WI38 (cell line): ENCODE measurements around the gene KRT74.

Experiments
- H3K4me3 ChIP-seq: 2 replicates; pipeline ENCODE4 v1.5.1; 2011; ENCODE audit warnings: low read depth, mild to moderate bottlenecking, control low read depth, low read length
- CTCF ChIP-seq: IDR thresholded peaks from 2 replicates; pipeline ENCODE4 v1.5.1; 2012; ENCODE audit warnings: low read depth, mild to moderate bottlenecking, control low read depth, low read length

KRT74 gene

GRCh38 chr12:52559979-52560378, 13.7 kb downstream of the KRT74 start:
- no peak for TF ChIP-seq CTCF
- H3K4me3 ChIP-seq: no peak overlapping the region

- TF ChIP-seq CTCF: no peak
- H3K4me3 ChIP-seq: no peak overlapping the region
These were observed 14.7 kb downstream of the KRT74 start for GRCh38 chr12:52558781-52559445.

- no peak overlapping the region for H3K4me3 ChIP-seq
These were observed 16.2 kb downstream of the KRT74 start for GRCh38 chr12:52557476-52557875.

GRCh38 chr12:52555577-52555976, 18.1 kb downstream of the KRT74 start:
- H3K4me3 ChIP-seq: no peak overlapping the region
- no peak for TF ChIP-seq CTCF

More at GRCh38 chr12:52557476-52557875, 16.2 kb downstream of the KRT74 start:
- no peak for TF ChIP-seq CTCF

- TF ChIP-seq CTCF: no peak
- H3K4me3 ChIP-seq: no peak within 1 kb of the TSS
These were observed 20.9 kb downstream of the KRT74 start, which contains the start of gene KRT71 for GRCh38 chr12:52552681-52553195. Gene KRT71 (minus strand): TSS chr12:52553145. CDS start chr12:52553077, 68 bp downstream.

- no peak overlapping the region for H3K4me3 ChIP-seq
- TF ChIP-seq CTCF: no peak
These were observed 21.6 kb downstream of the KRT74 start for GRCh38 chr12:52552055-52552454.

GRCh38 chr12:52551216-52551865, 22.3 kb downstream of the KRT74 start:
- no peak for TF ChIP-seq CTCF
- H3K4me3 ChIP-seq: no peak overlapping the region
